Karpas-422 (cell line): Measurements from ENCODE around the gene AVPI1. TPM values are rescaled to one million over a fixed set of nuclear protein-coding genes. Genes with fewer than 3 reads are reported as not detected.
"Not testable (repeated sequence)": the region's sequence is repeated elsewhere in the genome, so short reads cannot be mapped to it uniquely, and the experiment has no call there.

Experiments
- DNase-seq: peaks from one replicate; pipeline ENCODE4 v3.0.0-alpha.2; 2015
- H2AFZ ChIP-seq: fragments of 200-600 bp; sonication (generic); 2 replicates; pipeline ENCODE4 v1.6.1; 2014; ENCODE audit warnings: antibody characterized with exemption, low read length, mixed read lengths
- H3K27ac ChIP-seq: fragments of 200-600 bp; sonication (generic); 2 replicates; pipeline ENCODE4 v1.5.1; 2014; ENCODE audit warnings: mild to moderate bottlenecking, low read length, moderate library complexity
- H3K27me3 ChIP-seq: fragments of 200-600 bp; sonication (generic); 2 replicates; pipeline ENCODE4 v1.6.1; 2014; ENCODE audit warnings: low read length, mixed read lengths
- H3K36me3 ChIP-seq: fragments of 200-600 bp; sonication (generic); 2 replicates; pipeline ENCODE4 v1.6.1; 2014; ENCODE audit warnings: low read length, mixed read lengths; ENCODE audit not compliant: insufficient read depth
- H3K4me1 ChIP-seq: fragments of 200-600 bp; sonication (generic); 2 replicates; pipeline ENCODE4 v1.6.1; 2014; ENCODE audit warnings: mild to moderate bottlenecking, low read length, mixed read lengths
- H3K4me2 ChIP-seq: fragments of 200-600 bp; sonication (generic); 2 replicates; pipeline ENCODE4 v1.6.1; 2014; ENCODE audit warnings: low read length, low read depth, mild to moderate bottlenecking; ENCODE audit not compliant: poor library complexity, severe bottlenecking
- H3K4me3 ChIP-seq: fragments of 200-600 bp; sonication (generic); 2 replicates; pipeline ENCODE4 v1.5.1; 2014; ENCODE audit warnings: mild to moderate bottlenecking, antibody characterized with exemption, low read length, mixed read lengths
- H3K79me2 ChIP-seq: fragments of 200-600 bp; sonication (generic); 2 replicates; pipeline ENCODE4 v1.6.1; 2014; ENCODE audit warnings: mild to moderate bottlenecking, low read length, mixed read lengths
- H3K9ac ChIP-seq: fragments of 200-600 bp; sonication (generic); 2 replicates; pipeline ENCODE4 v1.6.0; 2014; ENCODE audit warnings: low read length
- H3K9me2 ChIP-seq: fragments of 200-600 bp; sonication (generic), shearing (Covaris generic); replicated peaks from 2 replicates; pipeline ENCODE4 v1.6.0; 2014; ENCODE audit warnings: mild to moderate bottlenecking, low read length, moderate library complexity; ENCODE audit not compliant: insufficient read depth
- H3K9me3 ChIP-seq: fragments of 300-700, 200-600 bp; sonication (generic); 2 replicates; pipeline ENCODE4 v1.6.1; 2014; ENCODE audit warnings: low read length, mixed read lengths
- H4K20me1 ChIP-seq: fragments of 200-600 bp; sonication (generic); 2 replicates; pipeline ENCODE4 v1.6.1; 2014; ENCODE audit warnings: mild to moderate bottlenecking, antibody characterized with exemption, low read length, low read depth; ENCODE audit not compliant: insufficient read depth
- total RNA-seq: library from RNA; depleted of rRNA; stranded (reverse); fragments of >200 nt; shearing (Covaris generic); gene quantifications from 2 replicates; pipeline ENCODE4 v1.2.3, GENCODE V29; 2014; ENCODE audit warnings: low replicate concordance

Gene AVPI1
- total RNA-seq, 1 experiment from 2014 or later: not detected

GRCh38 chr10:97659589-97659988 lies 27.5 kb downstream of the AVPI1 start:
- Histone ChIP-seq H3K27me3 (no peaks in the 10 kb centered on the region), H3K36me3 (no peaks in the 10 kb centered on the region; the same call in 1 of the 2 replicates), H3K27ac (no peak overlapping the region)

GRCh38 chr10:97656777-97657176 lies 30.3 kb downstream of the AVPI1 start:
- no peaks in the 10 kb centered on the region for H3K79me2 ChIP-seq
- no peaks in the 10 kb centered on the region for H3K27me3 ChIP-seq
- H3K4me1 ChIP-seq: no peaks in the 10 kb centered on the region
- no peak overlapping the region for H3K27ac ChIP-seq
- H3K36me3 ChIP-seq: no peaks in the 10 kb centered on the region; the same call in 1 of the 2 replicates
- no peak overlapping the region for H3K4me3 ChIP-seq
- H4K20me1 ChIP-seq: no peaks in the 10 kb centered on the region
- H2AFZ ChIP-seq: no peak overlapping the region
- H3K9me3 ChIP-seq: no peaks in the 10 kb centered on the region
- DNase-seq: no peak
- no peak overlapping the region for H3K4me2 ChIP-seq
- H3K9me2 ChIP-seq: no peaks in the 10 kb centered on the region
- H3K9ac ChIP-seq: no peak overlapping the region

More at GRCh38 chr10:97659589-97659988, 27.5 kb downstream of the AVPI1 start:
- Histone ChIP-seq H3K79me2 (no peaks in the 10 kb centered on the region), H3K4me3 (no peak overlapping the region), H3K9ac (no peak overlapping the region), H3K4me2 (no peak overlapping the region), H4K20me1 (no peaks in the 10 kb centered on the region), H3K9me3 (no peaks in the 10 kb centered on the region), H3K9me2 (no peaks in the 10 kb centered on the region), H3K4me1 (no peaks in the 10 kb centered on the region), H2AFZ (no peak overlapping the region)
- no peak for DNase-seq

- no peaks in the 10 kb centered on the region for H3K9me2 ChIP-seq
- no peak overlapping the region for H3K27ac ChIP-seq
- H3K4me3 ChIP-seq: no peak overlapping the region
- H3K4me1 ChIP-seq: peaks cover 7% of the 10 kb centered on the region
- no peaks in the 10 kb centered on the region; the same call in 1 of the 2 replicates for H3K36me3 ChIP-seq
- no peak overlapping the region for H2AFZ ChIP-seq
- DNase-seq: no peak
- no peak overlapping the region for H3K4me2 ChIP-seq
- H3K9me3 ChIP-seq: no peaks in the 10 kb centered on the region
- H3K27me3 ChIP-seq: no peaks in the 10 kb centered on the region
- H3K79me2 ChIP-seq: peaks cover 17% of the 10 kb centered on the region
- H3K9ac ChIP-seq: no peak overlapping the region
- H4K20me1 ChIP-seq: no peaks in the 10 kb centered on the region
Observed at GRCh38 chr10:97651773-97652172, 35.3 kb downstream of the AVPI1 start.

- H3K4me1 ChIP-seq: peaks cover 7% of the 10 kb centered on the region
- H3K9me3 ChIP-seq: no peaks in the 10 kb centered on the region
- H3K27ac ChIP-seq: no peak overlapping the region
- DNase-seq: no peak
- H3K9me2 ChIP-seq: no peaks in the 10 kb centered on the region
- H2AFZ ChIP-seq: no peak overlapping the region
- no peaks in the 10 kb centered on the region for H3K27me3 ChIP-seq
- H3K4me3 ChIP-seq: no peak overlapping the region
- no peaks in the 10 kb centered on the region for H4K20me1 ChIP-seq
- H3K9ac ChIP-seq: no peak overlapping the region
- H3K36me3 ChIP-seq: no peaks in the 10 kb centered on the region
- peaks cover 19% of the 10 kb centered on the region for H3K79me2 ChIP-seq
- no peak overlapping the region for H3K4me2 ChIP-seq
Observed at GRCh38 chr10:97650726-97651125, 36.3 kb downstream of the AVPI1 start.

GRCh38 chr10:97649405-97649750 lies 37.7 kb downstream of the AVPI1 start:
- H3K36me3 ChIP-seq, H2AFZ ChIP-seq, H3K4me1 ChIP-seq, H3K4me3 ChIP-seq, DNase-seq, H4K20me1 ChIP-seq, H3K27me3 ChIP-seq, H3K4me2 ChIP-seq, H3K9me2 ChIP-seq, H3K27ac ChIP-seq, H3K9me3 ChIP-seq, H3K9ac ChIP-seq: not testable (repeated sequence)
- peaks cover 22% of the 10 kb centered on the region for H3K79me2 ChIP-seq

- no peaks in the 10 kb centered on the region for H3K9me3 ChIP-seq
- no peaks in the 10 kb centered on the region for H3K9me2 ChIP-seq
- H2AFZ ChIP-seq: no peak overlapping the region
- H3K4me3 ChIP-seq: no peak overlapping the region
- H3K27ac ChIP-seq: no peak overlapping the region
- no peaks in the 10 kb centered on the region for H3K36me3 ChIP-seq
- no peak for DNase-seq
- H4K20me1 ChIP-seq: no peaks in the 10 kb centered on the region
- no peaks in the 10 kb centered on the region for H3K27me3 ChIP-seq
- H3K4me1 ChIP-seq: peaks cover 7% of the 10 kb centered on the region
- peaks cover 24% of the 10 kb centered on the region for H3K79me2 ChIP-seq
- no peak overlapping the region for H3K9ac ChIP-seq
- no peak overlapping the region for H3K4me2 ChIP-seq
Observed at GRCh38 chr10:97648562-97649404, 38.3 kb downstream of the AVPI1 start.

- Histone ChIP-seq H3K36me3 (no peaks in the 10 kb centered on the region), H3K79me2 (peaks cover 33% of the 10 kb centered on the region), H3K9me3 (no peaks in the 10 kb centered on the region), H3K9ac (no peak overlapping the region), H3K27me3 (no peaks in the 10 kb centered on the region), H3K27ac (no peak overlapping the region), H3K9me2 (no peaks in the 10 kb centered on the region), H3K4me3 (no peak overlapping the region), H2AFZ (no peak overlapping the region), H3K4me1 (peaks cover 7% of the 10 kb centered on the region), H4K20me1 (no peaks in the 10 kb centered on the region), H3K4me2 (no peak overlapping the region)
- DNase-seq: no peak
Observed at GRCh38 chr10:97647556-97647955, 39.5 kb downstream of the AVPI1 start.

- H3K4me1 ChIP-seq: peaks cover 14% of the 10 kb centered on the region
- no peak for DNase-seq
- H4K20me1 ChIP-seq: no peaks in the 10 kb centered on the region; the same call in 1 of the 2 replicates
- no peak overlapping the region for H3K4me3 ChIP-seq
- no peaks in the 10 kb centered on the region for H3K9me2 ChIP-seq
- H3K79me2 ChIP-seq: peaks cover 47% of the 10 kb centered on the region
- no peaks in the 10 kb centered on the region for H3K36me3 ChIP-seq
- H3K9ac ChIP-seq: no peak overlapping the region
- H3K27ac ChIP-seq: no peak overlapping the region
- no peaks in the 10 kb centered on the region for H3K27me3 ChIP-seq
- no peak overlapping the region for H3K4me2 ChIP-seq
- H2AFZ ChIP-seq: no peak overlapping the region
- no peaks in the 10 kb centered on the region for H3K9me3 ChIP-seq
Observed at GRCh38 chr10:97644936-97645335, 42.1 kb downstream of the AVPI1 start.
